SU-DHL-6 (cell line): ENCODE data around the gene TSKS.

Experiments used
- H2AFZ ChIP-seq: fragments of 200-600 bp; sonication (generic); 2 replicates; pipeline ENCODE4 v1.6.1; 2014; ENCODE audit warnings: low read depth, mild to moderate bottlenecking, moderate library complexity, mixed read lengths, antibody characterized with exemption, low read length; ENCODE audit not compliant: severe bottlenecking
- H3F3A ChIP-seq: fragments of 200-600 bp; shearing (Covaris generic); 2 replicates; pipeline ENCODE4 v1.6.0; 2016; ENCODE audit warnings: antibody characterized with exemption, mild to moderate bottlenecking; ENCODE audit not compliant: insufficient read depth
- H3K27ac ChIP-seq: fragments of 200-600 bp; sonication (generic); 2 replicates; pipeline ENCODE4 v1.5.1; 2016; ENCODE audit warnings: low read depth, mild to moderate bottlenecking, low read length, moderate library complexity, mixed read lengths
- H3K27me3 ChIP-seq: fragments of 200-600 bp; sonication (generic), shearing (Covaris generic); 2 replicates; pipeline ENCODE4 v1.6.0; 2014; ENCODE audit warnings: mild to moderate bottlenecking, low read length
- H3K36me3 ChIP-seq: fragments of 200-600 bp; sonication (generic); 2 replicates; pipeline ENCODE4 v1.6.1; 2014; ENCODE audit warnings: mild to moderate bottlenecking, low read length, mixed read lengths
- H3K4me2 ChIP-seq: fragments of 300-600, 200-600 bp; shearing (Covaris generic), sonication (generic); 2 replicates; pipeline ENCODE4 v1.6.0; 2014; ENCODE audit warnings: low read length, low read depth, mild to moderate bottlenecking; ENCODE audit not compliant: poor library complexity, severe bottlenecking
- H3K4me3 ChIP-seq: fragments of 200-600 bp; sonication (generic); 2 replicates; pipeline ENCODE4 v1.5.1; 2014; ENCODE audit warnings: antibody characterized with exemption, low read length, mild to moderate bottlenecking, mixed read lengths; ENCODE audit not compliant: insufficient read depth, poor library complexity, severe bottlenecking
- H3K79me2 ChIP-seq: fragments of 200-600 bp; sonication (generic); 2 replicates; pipeline ENCODE4 v1.6.1; 2014; ENCODE audit warnings: mild to moderate bottlenecking, low read length, moderate library complexity; ENCODE audit not compliant: insufficient read depth
- H3K9ac ChIP-seq: fragments of 200-600 bp; sonication (generic); 2 replicates; pipeline ENCODE4 v1.7.0; 2014; ENCODE audit warnings: mild to moderate bottlenecking, low read length
- H3K9me2 ChIP-seq: fragments of 200-600 bp; sonication (generic); replicated peaks from 2 replicates; pipeline ENCODE4 v1.6.1; 2014; ENCODE audit warnings: low read length; ENCODE audit not compliant: insufficient read depth
- H3K9me3 ChIP-seq: fragments of 200-600 bp; sonication (generic); 2 replicates; pipeline ENCODE4 v1.6.1; 2014; ENCODE audit warnings: low read length, mixed read lengths; ENCODE audit not compliant: insufficient read depth
- H4K20me1 ChIP-seq: fragments of 200-600 bp; sonication (generic); 2 replicates; pipeline ENCODE4 v1.6.1; 2014; ENCODE audit warnings: low read depth, mild to moderate bottlenecking, antibody characterized with exemption, low read length, moderate library complexity, mixed read lengths
- EZH2phosphoT487 ChIP-seq: fragments of 200-600 bp; sonication (generic), shearing (Covaris generic); conservative IDR thresholded peaks from 2 replicates; pipeline ENCODE4 v1.6.1; 2018; ENCODE audit warnings: mild to moderate bottlenecking, antibody characterized with exemption, low read length, moderate library complexity, mixed read lengths
- TF ChIP-seq, protein P1 (sequence below): fragments of 200-600 bp; sonication (generic); IDR thresholded peaks from one replicate; pipeline ENCODE4 v1.5.1; 2017; ENCODE audit warnings: antibody characterized with exemption, mild to moderate bottlenecking, low read length, moderate library complexity; ENCODE audit not compliant: insufficient read depth, poor library complexity, severe bottlenecking

Gene TSKS

DNA sequence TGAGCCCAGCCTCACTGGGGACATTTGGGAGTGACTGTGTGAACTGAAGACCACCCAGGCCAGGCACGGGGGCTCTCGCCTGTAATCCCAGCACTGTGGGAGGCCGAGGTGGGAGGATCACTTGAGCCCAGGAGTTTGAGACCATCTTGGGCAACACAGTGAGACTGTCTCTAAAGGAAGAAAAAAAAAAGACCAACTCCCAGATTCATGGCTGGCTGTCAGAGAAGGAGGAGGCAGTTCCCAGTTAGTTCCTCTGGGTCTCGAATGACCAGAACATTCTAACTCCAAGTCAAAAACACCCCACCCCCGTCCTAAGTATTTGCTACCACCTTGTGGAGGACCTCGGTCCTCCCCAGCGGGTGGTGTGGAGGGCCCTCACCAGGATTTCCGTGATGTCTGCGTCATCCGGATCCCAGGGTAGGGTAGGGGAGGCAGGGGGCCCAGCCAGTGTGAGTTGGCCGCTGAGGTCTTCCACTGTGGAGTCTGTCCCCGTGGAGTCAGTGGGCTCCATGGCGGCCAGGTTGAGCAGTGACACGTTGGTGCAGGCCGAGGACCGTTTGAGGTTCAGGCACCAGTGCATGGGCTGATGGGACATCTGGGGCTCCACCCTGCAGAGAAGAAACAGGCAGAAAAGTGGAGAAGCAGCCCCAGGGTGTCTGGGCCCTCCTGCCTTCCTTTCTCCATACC is 1.3 kb downstream of the TSKS start:
- Histone ChIP-seq H3F3A (no peaks in the 10 kb centered on the region), H3K36me3 (no peaks in the 10 kb centered on the region), H2AFZ (no peak overlapping the region), H4K20me1 (no peaks in the 10 kb centered on the region), H3K27ac (no peak overlapping the region), H3K9me2 (no peaks in the 10 kb centered on the region), H3K9ac (no peak overlapping the region), H3K9me3 (no peaks in the 10 kb centered on the region), H3K79me2 (no peaks in the 10 kb centered on the region), H3K27me3 (no peaks in the 10 kb centered on the region), H3K4me2 (no peak overlapping the region), H3K4me3 (no peak overlapping the region)
- no peak for TF ChIP-seq EZH2phosphoT487
- TF ChIP-seq, protein P1, sequence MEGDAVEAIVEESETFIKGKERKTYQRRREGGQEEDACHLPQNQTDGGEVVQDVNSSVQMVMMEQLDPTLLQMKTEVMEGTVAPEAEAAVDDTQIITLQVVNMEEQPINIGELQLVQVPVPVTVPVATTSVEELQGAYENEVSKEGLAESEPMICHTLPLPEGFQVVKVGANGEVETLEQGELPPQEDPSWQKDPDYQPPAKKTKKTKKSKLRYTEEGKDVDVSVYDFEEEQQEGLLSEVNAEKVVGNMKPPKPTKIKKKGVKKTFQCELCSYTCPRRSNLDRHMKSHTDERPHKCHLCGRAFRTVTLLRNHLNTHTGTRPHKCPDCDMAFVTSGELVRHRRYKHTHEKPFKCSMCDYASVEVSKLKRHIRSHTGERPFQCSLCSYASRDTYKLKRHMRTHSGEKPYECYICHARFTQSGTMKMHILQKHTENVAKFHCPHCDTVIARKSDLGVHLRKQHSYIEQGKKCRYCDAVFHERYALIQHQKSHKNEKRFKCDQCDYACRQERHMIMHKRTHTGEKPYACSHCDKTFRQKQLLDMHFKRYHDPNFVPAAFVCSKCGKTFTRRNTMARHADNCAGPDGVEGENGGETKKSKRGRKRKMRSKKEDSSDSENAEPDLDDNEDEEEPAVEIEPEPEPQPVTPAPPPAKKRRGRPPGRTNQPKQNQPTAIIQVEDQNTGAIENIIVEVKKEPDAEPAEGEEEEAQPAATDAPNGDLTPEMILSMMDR, result no peak

DNA sequence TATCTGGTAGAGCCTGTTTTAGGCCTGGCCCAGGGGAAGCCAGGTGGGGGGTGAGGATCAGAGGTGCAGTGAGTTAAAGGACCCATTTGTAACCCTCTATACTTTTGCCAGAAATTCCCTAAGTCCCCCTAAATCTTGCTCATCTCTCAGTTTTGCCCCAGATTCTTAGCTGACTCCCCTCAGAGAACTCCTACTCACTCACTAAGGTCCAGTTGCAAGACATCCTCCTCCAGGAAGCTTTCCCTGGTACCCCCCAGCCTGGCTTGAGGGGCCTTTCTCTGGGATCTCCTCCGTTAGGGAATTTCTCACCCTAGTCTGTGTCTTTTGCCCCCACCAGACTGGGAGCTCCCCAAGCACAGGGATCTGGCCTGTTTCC is 1.9 kb downstream of the TSKS start:
- H3F3A ChIP-seq, result no peaks in the 10 kb centered on the region
- no peaks in the 10 kb centered on the region; the same call in 1 of the 2 replicates for H3K9me3 ChIP-seq
- H3K27me3 ChIP-seq, result no peaks in the 10 kb centered on the region
- H4K20me1 ChIP-seq, result no peaks in the 10 kb centered on the region
- no peak overlapping the region for H3K27ac ChIP-seq
- no peaks in the 10 kb centered on the region for H3K36me3 ChIP-seq
- H3K79me2 ChIP-seq, result no peaks in the 10 kb centered on the region
- H3K4me2 ChIP-seq, result no peak overlapping the region
- no peaks in the 10 kb centered on the region for H3K9me2 ChIP-seq
- no peak overlapping the region for H3K9ac ChIP-seq
- H3K4me3 ChIP-seq, result no peak overlapping the region
- no peak overlapping the region for H2AFZ ChIP-seq
- TF ChIP-seq EZH2phosphoT487, result no peak
- TF ChIP-seq, protein P1, result no peak

DNA sequence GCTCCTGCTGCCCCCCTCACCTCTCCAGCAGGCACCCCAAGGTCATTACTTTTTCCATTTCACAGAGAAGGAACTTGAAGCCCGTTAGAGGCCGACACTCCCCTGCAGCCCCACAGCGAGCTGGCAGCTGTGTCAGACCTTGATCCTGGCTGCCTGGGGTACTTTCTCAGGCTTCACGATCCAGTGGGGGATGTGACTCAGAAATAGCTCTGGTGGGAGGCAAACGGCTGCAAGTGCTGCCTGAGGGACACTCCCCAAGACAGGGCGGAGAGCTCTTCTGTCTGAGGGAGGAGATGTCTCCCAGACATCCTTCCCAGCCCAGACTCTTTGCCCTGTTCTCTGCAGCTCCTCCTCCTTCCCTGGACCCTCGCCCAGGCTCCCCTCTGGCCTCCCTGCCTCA is 4.8 kb downstream of the TSKS start:
- no peaks in the 10 kb centered on the region; the same call in 1 of the 2 replicates for H3K9me3 ChIP-seq
- H2AFZ ChIP-seq, result no peak overlapping the region
- H3F3A ChIP-seq, result no peaks in the 10 kb centered on the region
- no peak overlapping the region for H3K9ac ChIP-seq
- no peak for TF ChIP-seq EZH2phosphoT487
- TF ChIP-seq, protein P1, result no peak
- H3K79me2 ChIP-seq, result no peaks in the 10 kb centered on the region
- H3K27me3 ChIP-seq, result no peaks in the 10 kb centered on the region
- no peaks in the 10 kb centered on the region for H3K36me3 ChIP-seq
- H3K4me3 ChIP-seq, result no peak overlapping the region
- H3K4me2 ChIP-seq, result no peak overlapping the region
- no peaks in the 10 kb centered on the region for H4K20me1 ChIP-seq
- H3K27ac ChIP-seq, result no peak overlapping the region
- H3K9me2 ChIP-seq, result no peaks in the 10 kb centered on the region
